Karpas-422 (cell line): ENCODE results near the gene AMN. TPM values are rescaled to one million over a fixed set of nuclear protein-coding genes. Genes with fewer than 3 reads are reported as not detected.

ENCODE experiments used
- DNase-seq: peaks from one replicate; pipeline ENCODE4 v3.0.0-alpha.2; 2015
- H2AFZ ChIP-seq: fragments of 200-600 bp; sonication (generic); 2 replicates; pipeline ENCODE4 v1.6.1; 2014; ENCODE audit warnings: antibody characterized with exemption, low read length, mixed read lengths
- H3K27ac ChIP-seq: fragments of 200-600 bp; sonication (generic); 2 replicates; pipeline ENCODE4 v1.5.1; 2014; ENCODE audit warnings: mild to moderate bottlenecking, low read length, moderate library complexity
- H3K27me3 ChIP-seq: fragments of 200-600 bp; sonication (generic); 2 replicates; pipeline ENCODE4 v1.6.1; 2014; ENCODE audit warnings: low read length, mixed read lengths
- H3K36me3 ChIP-seq: fragments of 200-600 bp; sonication (generic); 2 replicates; pipeline ENCODE4 v1.6.1; 2014; ENCODE audit warnings: low read length, mixed read lengths; ENCODE audit not compliant: insufficient read depth
- H3K4me1 ChIP-seq: fragments of 200-600 bp; sonication (generic); 2 replicates; pipeline ENCODE4 v1.6.1; 2014; ENCODE audit warnings: mild to moderate bottlenecking, low read length, mixed read lengths
- H3K4me2 ChIP-seq: fragments of 200-600 bp; sonication (generic); 2 replicates; pipeline ENCODE4 v1.6.1; 2014; ENCODE audit warnings: low read length, low read depth, mild to moderate bottlenecking; ENCODE audit not compliant: poor library complexity, severe bottlenecking
- H3K4me3 ChIP-seq: fragments of 200-600 bp; sonication (generic); 2 replicates; pipeline ENCODE4 v1.5.1; 2014; ENCODE audit warnings: mild to moderate bottlenecking, antibody characterized with exemption, low read length, mixed read lengths
- H3K79me2 ChIP-seq: fragments of 200-600 bp; sonication (generic); 2 replicates; pipeline ENCODE4 v1.6.1; 2014; ENCODE audit warnings: mild to moderate bottlenecking, low read length, mixed read lengths
- H3K9ac ChIP-seq: fragments of 200-600 bp; sonication (generic); 2 replicates; pipeline ENCODE4 v1.6.0; 2014; ENCODE audit warnings: low read length
- H3K9me2 ChIP-seq: fragments of 200-600 bp; sonication (generic), shearing (Covaris generic); replicated peaks from 2 replicates; pipeline ENCODE4 v1.6.0; 2014; ENCODE audit warnings: mild to moderate bottlenecking, low read length, moderate library complexity; ENCODE audit not compliant: insufficient read depth
- H3K9me3 ChIP-seq: fragments of 300-700, 200-600 bp; sonication (generic); 2 replicates; pipeline ENCODE4 v1.6.1; 2014; ENCODE audit warnings: low read length, mixed read lengths
- H4K20me1 ChIP-seq: fragments of 200-600 bp; sonication (generic); 2 replicates; pipeline ENCODE4 v1.6.1; 2014; ENCODE audit warnings: mild to moderate bottlenecking, antibody characterized with exemption, low read length, low read depth; ENCODE audit not compliant: insufficient read depth
- total RNA-seq: library from RNA; depleted of rRNA; stranded (reverse); fragments of >200 nt; shearing (Covaris generic); gene quantifications from 2 replicates; pipeline ENCODE4 v1.2.3, GENCODE V29; 2014; ENCODE audit warnings: low replicate concordance

The AMN gene
- total RNA-seq, 1 experiment from 2014 or later, result 7.7 TPM

DNA sequence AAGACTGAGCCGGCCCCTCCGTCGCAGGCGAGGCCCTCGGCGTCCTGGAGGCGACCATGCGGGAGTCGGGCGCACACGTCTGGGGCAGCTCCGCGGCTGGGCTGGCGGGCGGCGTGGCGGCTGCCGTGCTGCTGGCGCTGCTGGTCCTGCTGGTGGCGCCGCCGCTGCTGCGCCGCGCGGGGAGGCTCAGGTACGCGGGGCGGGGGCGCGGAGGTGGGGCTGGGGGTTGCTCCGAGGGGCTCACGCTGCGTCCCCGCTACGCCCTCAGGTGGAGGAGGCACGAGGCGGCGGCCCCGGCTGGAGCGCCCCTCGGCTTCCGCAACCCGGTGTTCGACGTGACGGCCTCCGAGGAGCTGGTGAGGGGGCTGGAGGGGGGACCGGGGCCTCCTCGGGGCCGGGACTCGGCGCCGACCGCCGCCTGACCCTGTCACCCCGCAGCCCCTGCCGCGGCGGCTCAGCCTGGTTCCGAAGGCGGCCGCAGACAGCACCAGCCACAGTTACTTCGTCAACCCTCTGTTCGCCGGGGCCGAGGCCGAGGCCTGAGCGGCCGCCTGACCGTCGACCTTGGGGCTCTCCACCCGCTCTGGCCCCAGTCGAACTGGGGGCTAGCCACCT, 7.8 kb downstream of the AMN start:
- no peaks in the 10 kb centered on the region for H3K9me3 ChIP-seq
- no peaks in the 10 kb centered on the region for H3K27me3 ChIP-seq
- no peak for DNase-seq
- H3K79me2 ChIP-seq, result no peaks in the 10 kb centered on the region
- H3K36me3 ChIP-seq, result peaks cover 36% of the 10 kb centered on the region
- H3K4me3 ChIP-seq, result no peak overlapping the region
- H3K27ac ChIP-seq, result no peak overlapping the region
- H3K9ac ChIP-seq, result no peak overlapping the region
- H4K20me1 ChIP-seq, result peaks cover 4% of the 10 kb centered on the region; the same call in 1 of the 2 replicates
- no peak overlapping the region for H2AFZ ChIP-seq
- H3K4me2 ChIP-seq, result no peak overlapping the region
- H3K4me1 ChIP-seq, result peaks cover 65% of the 10 kb centered on the region
- H3K9me2 ChIP-seq, result no peaks in the 10 kb centered on the region

DNA sequence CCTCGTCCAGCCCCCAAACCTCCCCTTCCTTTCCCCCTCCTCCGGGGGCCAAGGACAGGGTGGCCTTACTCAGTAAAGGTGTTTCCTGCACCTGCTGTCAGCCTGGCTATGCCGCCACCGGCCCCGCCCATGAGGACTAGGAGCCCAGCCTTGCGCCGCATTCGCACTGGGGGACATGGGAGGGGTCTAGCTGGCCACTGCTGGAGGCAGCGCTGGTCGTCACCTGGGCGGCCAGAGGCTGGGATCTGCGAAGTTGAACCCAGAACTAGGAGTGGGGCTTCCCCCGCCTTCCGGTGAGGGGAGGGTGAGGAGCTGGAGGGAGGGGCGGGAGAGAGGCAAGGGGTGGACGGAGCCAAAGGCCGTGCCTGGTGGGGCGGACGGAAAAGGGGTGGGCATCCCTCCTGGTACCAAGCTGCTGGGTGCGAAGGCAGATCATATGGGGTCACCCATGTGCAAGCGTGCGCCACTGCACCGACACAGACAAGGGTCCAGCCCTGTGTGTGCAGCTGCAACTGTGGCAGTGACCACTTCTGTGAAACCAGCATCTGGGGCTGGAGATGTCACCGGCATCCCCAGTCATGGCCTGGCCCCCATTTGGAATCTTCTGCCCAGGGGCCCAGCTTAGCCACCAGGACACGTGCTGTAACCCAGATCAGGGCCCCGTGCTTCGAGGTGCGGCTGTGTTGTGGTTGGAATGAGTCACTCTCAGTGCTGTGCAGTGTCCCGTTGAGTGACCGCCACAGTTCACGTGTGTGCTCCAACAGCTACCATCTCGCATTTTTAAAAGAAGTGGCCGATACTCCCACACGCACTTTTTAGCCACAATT, 8.5 kb downstream of the AMN start:
- peaks cover 65% of the 10 kb centered on the region for H3K4me1 ChIP-seq
- no peaks in the 10 kb centered on the region for H3K9me2 ChIP-seq
- peaks cover 4% of the 10 kb centered on the region; the same call in 1 of the 2 replicates for H4K20me1 ChIP-seq
- peaks cover 36% of the 10 kb centered on the region for H3K36me3 ChIP-seq
- H3K4me3 ChIP-seq, result no peak overlapping the region
- no peak overlapping the region for H2AFZ ChIP-seq
- H3K9ac ChIP-seq, result no peak overlapping the region
- H3K4me2 ChIP-seq, result no peak overlapping the region
- no peak for DNase-seq
- H3K9me3 ChIP-seq, result no peaks in the 10 kb centered on the region
- H3K27me3 ChIP-seq, result no peaks in the 10 kb centered on the region
- no peaks in the 10 kb centered on the region for H3K79me2 ChIP-seq
- H3K27ac ChIP-seq, result no peak overlapping the region

DNA sequence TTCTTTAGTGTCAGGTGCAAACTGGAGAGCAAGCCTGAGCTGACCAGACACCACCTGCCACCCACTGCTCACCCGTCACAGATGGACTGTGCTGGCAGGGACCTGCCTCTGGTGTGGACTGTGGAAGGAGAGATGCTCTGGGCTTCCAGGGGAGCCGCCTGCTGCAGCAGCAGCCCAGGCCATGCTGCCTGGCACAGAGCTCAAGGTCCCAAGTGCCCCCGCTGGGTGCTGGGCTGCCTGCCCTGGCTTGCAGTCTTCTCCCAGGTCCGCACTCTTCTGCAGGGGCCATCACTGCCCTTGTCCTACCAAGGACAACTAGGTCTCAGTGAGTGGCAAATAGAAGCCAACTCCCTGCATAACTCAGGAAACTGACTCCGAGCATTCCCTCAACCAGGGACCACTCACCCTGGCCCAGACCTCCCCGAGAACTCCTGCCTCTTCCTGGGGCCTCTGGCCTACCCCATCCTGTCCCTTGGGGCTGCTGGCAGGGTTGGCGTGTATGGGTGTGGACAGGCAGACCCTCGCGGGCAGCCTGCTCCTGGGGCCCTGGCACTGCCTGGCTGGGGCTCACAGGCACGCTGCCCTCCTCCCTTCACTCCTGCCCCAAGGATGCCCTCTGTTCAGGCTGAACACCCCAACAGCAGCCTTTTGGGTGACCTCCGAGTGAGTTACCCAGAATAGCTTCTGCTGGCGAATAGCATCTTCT, 9.3 kb downstream of the AMN start:
- H3K27ac ChIP-seq, result no peak overlapping the region
- no peak overlapping the region for H3K9ac ChIP-seq
- H4K20me1 ChIP-seq, result peaks cover 4% of the 10 kb centered on the region; the same call in 1 of the 2 replicates
- no peak overlapping the region for H3K4me3 ChIP-seq
- H3K36me3 ChIP-seq, result peaks cover 36% of the 10 kb centered on the region
- no peak for DNase-seq
- peaks cover 69% of the 10 kb centered on the region for H3K4me1 ChIP-seq
- H2AFZ ChIP-seq, result no peak overlapping the region
- no peaks in the 10 kb centered on the region for H3K27me3 ChIP-seq
- H3K9me3 ChIP-seq, result no peaks in the 10 kb centered on the region
- H3K4me2 ChIP-seq, result no peak overlapping the region
- no peaks in the 10 kb centered on the region for H3K79me2 ChIP-seq
- H3K9me2 ChIP-seq, result no peaks in the 10 kb centered on the region

DNA sequence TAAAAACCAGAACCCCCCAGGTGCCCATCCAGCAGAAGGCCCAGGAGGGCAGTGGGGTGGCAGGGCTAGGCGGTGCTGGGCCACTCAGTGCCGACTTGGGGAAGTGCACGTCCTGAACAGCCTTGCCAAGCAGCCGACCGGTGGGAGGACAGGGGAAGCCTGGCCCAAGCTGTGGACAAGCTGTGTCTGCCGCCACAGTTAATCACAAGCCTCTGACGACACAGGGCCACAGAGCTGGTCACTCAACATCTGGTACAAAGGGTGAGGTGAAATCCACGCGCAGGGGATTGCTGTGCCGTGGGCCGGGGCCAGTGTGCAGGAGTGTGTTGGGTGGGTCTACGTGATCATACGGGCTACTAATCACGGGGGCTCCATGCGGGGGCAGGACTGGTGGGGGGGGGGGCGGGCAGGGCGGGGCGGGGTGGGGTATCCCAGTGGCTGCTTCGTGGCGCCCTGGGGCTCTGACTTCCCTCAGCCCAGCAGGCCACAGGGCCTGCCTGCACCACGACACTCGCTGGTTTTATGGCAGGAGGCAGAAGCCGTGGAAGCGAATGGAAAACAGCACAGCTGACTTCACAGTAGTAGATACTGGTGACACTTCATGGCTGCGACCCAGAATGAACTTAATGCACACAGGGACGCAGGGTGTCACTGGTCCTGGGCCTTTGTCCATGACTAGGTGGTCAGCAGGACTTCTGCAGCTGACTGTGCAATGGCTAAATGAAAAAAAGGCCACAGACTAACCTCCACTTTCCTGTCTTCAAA, 10.2 kb downstream of the AMN start:
- Histone ChIP-seq H3K27ac (no peak overlapping the region), H3K9me2 (no peaks in the 10 kb centered on the region), H2AFZ (no peak overlapping the region), H3K9ac (no peak overlapping the region), H3K79me2 (no peaks in the 10 kb centered on the region), H3K4me2 (no peak overlapping the region), H3K27me3 (no peaks in the 10 kb centered on the region), H3K36me3 (peaks cover 36% of the 10 kb centered on the region), H3K9me3 (no peaks in the 10 kb centered on the region), H4K20me1 (peaks cover 4% of the 10 kb centered on the region; the same call in 1 of the 2 replicates), H3K4me1 (peaks cover 61% of the 10 kb centered on the region), H3K4me3 (no peak overlapping the region)
- no peak for DNase-seq

DNA sequence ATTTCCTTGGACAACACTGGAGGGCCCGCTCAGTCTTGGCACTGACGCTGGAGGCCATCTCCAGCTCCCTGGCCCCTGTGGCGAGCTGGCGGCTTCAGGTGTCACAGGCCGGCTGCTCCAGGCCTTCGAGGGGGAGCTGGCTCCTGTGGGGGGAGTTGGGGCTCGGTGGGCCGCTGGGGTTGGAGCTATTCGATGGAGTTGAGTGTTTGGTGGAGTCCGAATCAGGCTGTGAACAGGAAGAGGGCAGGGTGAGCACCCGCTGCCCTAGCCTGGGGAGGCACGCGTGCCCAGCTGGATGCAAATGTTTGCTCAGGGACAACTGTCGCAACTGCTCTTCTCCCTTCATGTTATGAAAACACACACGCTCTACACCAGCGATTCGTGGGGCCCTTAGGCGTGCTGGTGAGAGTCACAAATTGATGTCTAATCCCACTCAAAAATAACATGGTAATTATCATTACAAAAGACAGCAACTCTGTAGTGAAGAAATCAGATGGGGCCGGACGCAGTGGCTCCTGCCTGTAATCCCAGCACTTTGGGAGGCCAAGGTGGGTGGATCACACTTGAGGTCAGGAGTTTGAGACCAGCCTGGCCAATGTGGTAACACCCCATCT, 11.3 kb downstream of the AMN start:
- H3K4me2 ChIP-seq, result no peak overlapping the region
- H3K4me1 ChIP-seq, result peaks cover 51% of the 10 kb centered on the region
- no peaks in the 10 kb centered on the region for H3K27me3 ChIP-seq
- H3K79me2 ChIP-seq, result no peaks in the 10 kb centered on the region
- H3K9ac ChIP-seq, result no peak overlapping the region
- H2AFZ ChIP-seq, result no peak overlapping the region
- H4K20me1 ChIP-seq, result peaks cover 4% of the 10 kb centered on the region; the same call in 1 of the 2 replicates
- DNase-seq, result no peak
- H3K9me2 ChIP-seq, result no peaks in the 10 kb centered on the region
- no peak overlapping the region for H3K4me3 ChIP-seq
- no peaks in the 10 kb centered on the region for H3K9me3 ChIP-seq
- H3K36me3 ChIP-seq, result peaks cover 36% of the 10 kb centered on the region
- H3K27ac ChIP-seq, result no peak overlapping the region

DNA sequence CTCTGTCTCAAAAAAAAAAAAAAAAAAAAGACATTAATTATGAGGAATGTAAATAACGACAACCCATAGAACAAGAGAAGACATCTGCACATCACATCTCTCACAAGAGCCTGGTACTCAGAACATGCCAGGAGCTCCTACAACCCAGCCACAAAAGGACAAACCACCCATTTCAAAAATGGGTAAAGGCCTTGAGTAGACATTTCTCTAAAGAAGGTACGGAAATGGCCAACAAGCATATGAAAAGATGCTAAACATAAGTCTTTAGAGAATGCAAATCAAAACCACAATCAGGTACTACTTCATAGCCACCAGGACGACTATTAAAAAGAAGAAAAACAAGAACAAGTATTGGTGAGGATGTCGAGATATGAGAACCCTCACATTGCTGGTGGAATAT, 13.3 kb downstream of the AMN start:
- H3K27me3 ChIP-seq, result no peaks in the 10 kb centered on the region
- peak overlapping the region; percentile 36 for H3K4me2 ChIP-seq
- H4K20me1 ChIP-seq, result no peaks in the 10 kb centered on the region
- H2AFZ ChIP-seq, result no peak overlapping the region
- H3K27ac ChIP-seq, result peak overlapping the region; percentile 35
- H3K9me2 ChIP-seq, result no peaks in the 10 kb centered on the region
- H3K79me2 ChIP-seq, result no peaks in the 10 kb centered on the region
- peaks cover 57% of the 10 kb centered on the region for H3K4me1 ChIP-seq
- no peak overlapping the region for H3K4me3 ChIP-seq
- H3K36me3 ChIP-seq, result peaks cover 25% of the 10 kb centered on the region
- H3K9me3 ChIP-seq, result no peaks in the 10 kb centered on the region
- H3K9ac ChIP-seq, result peak overlapping the region; percentile 4; the same call in 1 of the 2 replicates
- DNase-seq, result peak; percentile 68

DNA sequence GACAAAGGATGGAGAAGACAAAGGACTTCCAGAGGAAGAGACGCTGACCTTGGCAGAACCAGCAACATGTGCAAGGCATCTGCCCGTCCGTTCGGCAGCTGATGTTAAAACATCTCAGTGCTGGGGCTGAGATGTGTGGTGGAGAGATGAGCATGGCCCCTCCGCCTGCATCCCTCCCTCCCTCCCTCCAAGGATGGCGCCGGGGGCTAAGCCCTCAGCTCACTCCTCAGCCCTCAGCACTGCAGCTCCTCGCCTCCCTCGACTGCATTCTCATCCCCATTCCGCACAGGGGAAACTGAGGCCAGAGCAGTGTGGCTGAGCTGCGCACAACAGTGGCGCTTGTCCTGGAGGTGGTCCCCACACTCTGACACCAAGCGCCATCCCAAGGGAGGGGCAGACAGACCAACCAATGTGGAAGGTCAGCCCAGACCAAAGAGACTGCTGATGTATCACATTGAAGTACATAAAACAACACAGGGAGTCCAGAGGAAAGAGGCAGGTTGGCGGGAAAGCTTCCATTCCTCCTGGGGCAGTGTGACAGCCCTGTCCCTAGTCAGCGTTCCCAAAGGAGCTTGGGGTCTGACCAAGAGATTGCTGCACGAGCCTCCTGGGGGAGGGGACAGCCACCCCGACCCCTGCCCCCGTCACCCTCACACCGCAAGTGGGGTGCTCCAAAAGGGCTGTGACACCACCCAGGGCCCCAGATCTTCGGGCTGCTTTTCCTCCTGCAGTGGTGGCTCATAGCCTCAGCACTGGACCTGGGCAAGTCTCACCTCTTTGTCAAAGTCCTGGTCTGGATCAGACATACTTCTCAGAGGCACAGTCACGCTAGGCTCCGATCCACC, 15.1 kb downstream of the AMN start:
- H3K9ac ChIP-seq, result no peak overlapping the region
- peaks cover 8% of the 10 kb centered on the region; the same call in 1 of the 2 replicates for H3K36me3 ChIP-seq
- no peaks in the 10 kb centered on the region for H3K9me2 ChIP-seq
- H3K4me2 ChIP-seq, result no peak overlapping the region
- H3K4me1 ChIP-seq, result peaks cover 65% of the 10 kb centered on the region
- no peaks in the 10 kb centered on the region for H3K9me3 ChIP-seq
- H4K20me1 ChIP-seq, result no peaks in the 10 kb centered on the region
- H3K27me3 ChIP-seq, result no peaks in the 10 kb centered on the region
- no peak overlapping the region for H2AFZ ChIP-seq
- H3K79me2 ChIP-seq, result no peaks in the 10 kb centered on the region
- no peak overlapping the region for H3K27ac ChIP-seq
- no peak for DNase-seq
- no peak overlapping the region for H3K4me3 ChIP-seq
